Retina (tissue), 1 donor: Measurements from ENCODE around the gene SOX11.

Source experiments
- DNase-seq: peaks from one replicate; pipeline ENCODE4 v3.0.0-alpha.2; 2016

Gene SOX11

GRCh38 chr2:5725072-5725471, 32.9 kb downstream of the SOX11 start:
- no peak for DNase-seq

DNA sequence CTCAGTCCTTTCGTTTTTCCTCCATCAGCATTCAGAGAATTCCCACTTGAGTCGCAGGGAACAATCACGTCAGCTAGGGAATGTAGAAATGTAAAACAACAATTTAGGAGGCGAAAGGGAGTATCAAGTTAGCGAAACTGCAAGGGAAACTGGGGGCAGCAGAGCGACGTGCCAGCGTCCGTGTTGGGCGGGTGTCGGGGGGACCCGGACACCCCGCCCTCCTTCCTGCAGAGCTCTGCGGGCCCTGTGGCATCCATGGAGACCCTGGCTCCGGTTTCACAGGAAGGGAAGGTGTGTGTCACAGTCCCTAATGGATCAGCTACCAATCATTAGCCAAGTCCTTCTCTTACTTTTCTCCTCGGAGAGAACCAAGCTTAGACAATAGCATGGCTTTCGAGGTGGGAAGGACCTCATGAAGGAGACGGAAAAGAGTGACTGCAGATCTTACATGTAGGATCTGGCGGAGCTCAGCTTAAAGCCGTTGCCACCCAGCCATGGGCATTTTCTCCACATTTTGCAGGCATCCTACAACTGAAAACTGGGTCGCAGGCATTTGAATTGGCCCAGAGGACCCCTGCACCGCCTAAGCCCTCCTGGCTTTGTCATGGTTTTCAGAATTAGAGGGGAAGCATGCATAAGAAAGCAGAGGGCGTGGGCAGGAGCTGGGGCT, 33.7 kb downstream of the SOX11 start:
- peak; percentile 94 for DNase-seq

- no peak for DNase-seq
These were observed 35.1 kb downstream of the SOX11 start for GRCh38 chr2:5727235-5727634.

- DNase-seq = no peak
These were observed 37.2 kb downstream of the SOX11 start for GRCh38 chr2:5729416-5729815.

- DNase-seq = no peak
These were observed 38.2 kb downstream of the SOX11 start for GRCh38 chr2:5730386-5730785.

DNA sequence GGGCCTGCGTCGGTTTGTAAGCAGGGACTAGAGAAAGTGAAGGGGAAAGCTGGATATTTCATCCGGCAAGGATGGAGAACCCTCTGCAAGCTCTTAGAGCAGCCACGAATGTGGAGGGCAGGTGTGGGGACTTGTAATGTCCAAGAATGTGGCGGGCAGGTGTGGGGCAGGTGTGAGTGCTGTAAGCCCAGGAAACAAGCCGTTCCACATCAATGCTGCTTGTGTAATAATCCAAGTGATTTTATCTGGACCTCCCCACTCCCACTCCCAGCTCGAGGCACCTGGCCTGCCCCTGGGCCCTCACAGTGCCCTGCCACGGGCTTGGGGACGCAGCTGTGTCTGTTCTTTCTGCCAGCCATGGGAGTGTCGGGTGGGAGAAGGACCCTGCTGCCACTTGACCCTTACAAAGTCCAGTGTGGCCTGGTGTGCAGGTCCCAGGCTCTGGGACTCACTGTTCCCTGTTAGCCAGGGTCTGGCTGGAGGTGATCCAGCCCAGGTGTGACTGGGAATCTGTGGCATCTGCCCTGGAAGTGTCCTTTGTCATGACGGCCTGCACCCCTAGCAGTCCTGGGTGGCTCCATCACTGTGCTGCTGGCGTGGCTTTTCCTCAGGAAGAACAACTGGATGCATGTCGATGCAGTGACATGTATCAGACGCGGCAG, 42.8 kb downstream of the SOX11 start:
- DNase-seq = no peak

DNA sequence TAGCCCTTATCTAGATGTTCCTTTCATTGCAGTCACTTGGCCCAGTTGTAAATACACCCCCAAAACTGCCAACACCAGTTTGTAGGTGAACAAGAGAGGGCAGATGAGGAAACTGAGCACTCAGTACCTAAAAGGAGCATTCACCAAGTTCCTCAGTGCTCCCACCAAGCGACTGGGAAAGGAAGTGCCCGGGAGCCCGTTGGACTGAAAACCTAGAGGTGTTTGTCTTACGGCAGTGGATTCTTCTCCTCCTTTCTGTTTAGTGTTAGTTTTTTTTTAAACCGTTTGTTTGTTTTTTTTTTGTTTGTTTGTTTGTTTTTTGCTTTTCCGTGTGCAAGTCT, 43.3 kb downstream of the SOX11 start:
- no peak for DNase-seq

DNA sequence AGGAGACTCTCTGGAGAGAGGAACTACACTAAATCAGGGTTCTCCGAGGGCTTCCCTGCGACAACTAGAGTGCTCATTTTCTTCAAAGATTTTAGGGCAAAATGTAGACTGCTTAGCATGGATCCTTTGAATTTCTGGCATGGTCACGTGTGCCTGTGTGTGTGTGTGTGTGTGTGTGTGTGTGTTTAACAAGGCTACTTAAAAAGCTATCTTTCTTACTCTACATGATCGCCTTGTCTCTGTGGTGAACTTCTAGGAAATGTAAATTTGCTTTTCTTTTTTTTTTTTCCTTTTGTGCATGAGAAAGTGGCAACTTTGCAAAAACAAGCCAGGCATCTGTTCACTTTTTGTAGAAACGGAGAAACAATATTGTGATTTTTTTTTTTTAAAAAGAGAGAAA, 43.9 kb downstream of the SOX11 start:
- no peak for DNase-seq

- DNase-seq = no peak
These were observed 44.7 kb downstream of the SOX11 start for GRCh38 chr2:5736886-5737285.

GRCh38 chr2:5740053-5740452, 47.9 kb downstream of the SOX11 start:
- DNase-seq = no peak

DNA sequence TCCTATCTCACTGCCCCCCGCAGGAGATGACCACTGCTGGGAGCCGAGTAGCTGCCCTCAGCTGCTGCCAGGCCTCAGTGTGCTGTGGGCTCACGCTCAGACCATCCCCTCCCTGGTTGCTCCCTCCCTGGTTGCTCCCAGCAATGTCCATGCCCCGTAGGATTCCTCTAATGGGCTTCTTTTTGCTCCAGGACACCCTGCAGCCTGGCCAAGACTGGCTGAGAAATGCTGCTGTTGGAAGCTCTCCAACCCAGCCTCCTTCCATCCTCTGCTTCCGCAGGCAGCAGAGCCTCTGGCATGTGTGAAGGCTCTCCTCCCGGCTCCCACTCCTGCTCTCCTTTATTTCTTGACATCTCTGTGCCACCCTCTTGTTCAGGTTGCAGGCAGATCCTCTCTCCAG, 48.6 kb downstream of the SOX11 start:
- no peak for DNase-seq

GRCh38 chr2:5741242-5741641, 49.1 kb downstream of the SOX11 start:
- DNase-seq = peak; percentile 27

DNA sequence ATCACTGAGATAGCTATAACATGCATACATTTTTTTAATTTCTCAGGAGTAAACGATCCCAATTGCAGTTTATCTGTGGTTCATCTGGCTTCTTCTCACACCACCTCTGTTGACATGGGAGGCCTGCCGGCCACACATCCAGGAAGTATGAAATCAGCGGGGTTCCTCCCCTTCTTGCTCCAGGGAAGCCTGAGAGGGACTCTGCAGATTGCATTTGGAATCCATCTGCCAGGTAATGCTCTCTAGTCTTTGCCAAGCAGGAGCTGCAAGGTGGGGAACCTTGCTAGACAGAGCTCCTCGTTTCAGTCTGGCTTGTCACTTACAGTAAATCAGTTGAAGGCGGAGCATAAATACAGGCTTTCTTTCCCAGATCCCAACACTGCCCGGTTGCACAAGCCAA, 49.9 kb downstream of the SOX11 start:
- peak; percentile 33 for DNase-seq

DNA sequence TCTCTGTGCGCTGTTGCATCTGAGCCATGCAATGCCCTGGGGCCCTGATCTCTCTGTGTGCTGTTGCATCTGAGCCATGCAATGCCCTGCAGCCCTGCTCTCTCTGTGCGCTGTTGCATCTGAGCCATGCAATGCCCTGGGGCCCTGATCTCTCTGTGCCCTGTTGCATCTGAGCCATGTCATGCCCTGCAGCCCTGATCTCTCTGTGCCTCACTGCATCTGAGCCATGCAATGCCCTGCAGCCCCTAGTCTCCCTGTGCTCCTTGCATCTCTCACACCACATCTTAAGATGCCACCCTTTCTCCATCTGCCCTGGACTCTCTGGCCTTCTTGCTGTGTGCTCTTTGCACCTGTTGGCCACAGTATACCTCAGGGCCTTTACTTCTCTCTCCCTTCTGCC, 56.2 kb downstream of the SOX11 start:
- no peak for DNase-seq

- DNase-seq = no peak
These were observed 56.8 kb downstream of the SOX11 start for GRCh38 chr2:5748946-5749345.

- DNase-seq = no peak
These were observed 57.2 kb downstream of the SOX11 start for GRCh38 chr2:5749347-5749746.
